Mucosa of descending colon (tissue), 3 donors: ENCODE results near the gene FXN. TPM values are rescaled to one million over a fixed set of nuclear protein-coding genes. Genes with fewer than 3 reads are reported as not detected.

Experiments
- ATAC-seq: fragments of 200-7000 bp; cut with Tn5 transposase; one replicate; pipeline ENCODE4 v1.9.1; 2020; ENCODE audit warnings: mild to moderate bottlenecking, moderate library complexity
- DNase-seq, 3 donors: peaks; one replicate each; pipeline ENCODE4 v3.0.0-alpha.2; 2020
- H3K36me3 ChIP-seq: fragments of 200-600 bp; one replicate; pipeline ENCODE4 v1.8.0; 2021; ENCODE audit warnings: low read depth, mild to moderate bottlenecking
- H3K4me1 ChIP-seq: fragments of 200-600 bp; one replicate; pipeline ENCODE4 v1.8.0; 2021; ENCODE audit warnings: low read depth, mild to moderate bottlenecking
- H3K4me3 ChIP-seq: fragments of 200-600 bp; one replicate; pipeline ENCODE4 v1.8.0; 2021; ENCODE audit warnings: mild to moderate bottlenecking
- H3K9me3 ChIP-seq: fragments of 200-600 bp; one replicate; pipeline ENCODE4 v1.8.0; 2021; ENCODE audit warnings: mild to moderate bottlenecking
- intact Hi-C, 2 donors: fragments of 100-400 bp; cut with DNase I in 1 of 2; cut with micrococcal nuclease in 1 of 2; formaldehyde crosslinking; loops; one replicate each; pipeline versions ENCODE4 v1.11.0 to v1.11.1; 2022; cut with DNase I, micrococcal nuclease
- total RNA-seq, 3 donors: library from RNA; stranded (reverse); fragmentation: NEBNext Ultra II Directional in 2 of 3; extraction: Animal tissue kit (Norgen Biotek cat#: 25700) in 2 of 3; gene quantifications; one replicate each; pipeline versions ENCODE4 v1.2.1 to v1.2.4, GENCODE V29; 2021 to 2023
- TF ChIP-seq, protein P1 (sequence below): fragments of 200-600 bp; IDR thresholded peaks from one replicate; pipeline ENCODE4 v1.8.0; 2022; ENCODE audit warnings: antibody characterized with exemption, mild to moderate bottlenecking
- donor health status: DM: no; HTN: no; CAD: no; lungs with moderate emphysema.
- donor health status: DM: no; HTN: no; CAD: no.
- donor health status: DM: no; HTN: yes; CAD: no.

The FXN gene
- total RNA-seq, 3 donors from 2014 or later: 9.3 to 11.0 (median 10.2) TPM

DNA sequence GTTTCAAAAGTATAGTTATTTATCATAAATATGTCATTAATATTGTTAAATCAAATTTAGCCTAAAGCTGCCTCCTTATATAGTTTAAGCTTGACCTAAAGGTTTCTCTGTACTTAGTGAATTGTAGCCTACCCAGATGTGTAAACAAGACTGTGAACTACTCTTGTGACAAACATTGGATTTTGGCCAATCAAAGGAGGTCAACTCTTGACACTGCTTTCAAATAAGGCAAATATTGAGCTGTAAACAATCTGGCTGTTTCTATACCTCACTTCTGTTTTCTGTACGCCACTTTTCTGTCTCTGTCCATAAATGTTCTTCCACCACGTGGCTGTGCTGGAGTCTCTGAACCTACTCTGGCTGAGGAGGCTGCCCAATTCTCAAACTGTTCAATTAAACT is 51.2 kb downstream of the FXN start:
- Histone ChIP-seq H3K4me1 (no peaks in the 10 kb centered on the region), H3K4me3 (no peak overlapping the region), H3K9me3 (no peaks in the 10 kb centered on the region), H3K36me3 (no peaks in the 10 kb centered on the region)
- intact Hi-C loops: no loop called here
- DNase-seq (no peak), ATAC-seq (peak; percentile 69)
- TF ChIP-seq, protein P1, sequence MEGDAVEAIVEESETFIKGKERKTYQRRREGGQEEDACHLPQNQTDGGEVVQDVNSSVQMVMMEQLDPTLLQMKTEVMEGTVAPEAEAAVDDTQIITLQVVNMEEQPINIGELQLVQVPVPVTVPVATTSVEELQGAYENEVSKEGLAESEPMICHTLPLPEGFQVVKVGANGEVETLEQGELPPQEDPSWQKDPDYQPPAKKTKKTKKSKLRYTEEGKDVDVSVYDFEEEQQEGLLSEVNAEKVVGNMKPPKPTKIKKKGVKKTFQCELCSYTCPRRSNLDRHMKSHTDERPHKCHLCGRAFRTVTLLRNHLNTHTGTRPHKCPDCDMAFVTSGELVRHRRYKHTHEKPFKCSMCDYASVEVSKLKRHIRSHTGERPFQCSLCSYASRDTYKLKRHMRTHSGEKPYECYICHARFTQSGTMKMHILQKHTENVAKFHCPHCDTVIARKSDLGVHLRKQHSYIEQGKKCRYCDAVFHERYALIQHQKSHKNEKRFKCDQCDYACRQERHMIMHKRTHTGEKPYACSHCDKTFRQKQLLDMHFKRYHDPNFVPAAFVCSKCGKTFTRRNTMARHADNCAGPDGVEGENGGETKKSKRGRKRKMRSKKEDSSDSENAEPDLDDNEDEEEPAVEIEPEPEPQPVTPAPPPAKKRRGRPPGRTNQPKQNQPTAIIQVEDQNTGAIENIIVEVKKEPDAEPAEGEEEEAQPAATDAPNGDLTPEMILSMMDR: no peak

DNA sequence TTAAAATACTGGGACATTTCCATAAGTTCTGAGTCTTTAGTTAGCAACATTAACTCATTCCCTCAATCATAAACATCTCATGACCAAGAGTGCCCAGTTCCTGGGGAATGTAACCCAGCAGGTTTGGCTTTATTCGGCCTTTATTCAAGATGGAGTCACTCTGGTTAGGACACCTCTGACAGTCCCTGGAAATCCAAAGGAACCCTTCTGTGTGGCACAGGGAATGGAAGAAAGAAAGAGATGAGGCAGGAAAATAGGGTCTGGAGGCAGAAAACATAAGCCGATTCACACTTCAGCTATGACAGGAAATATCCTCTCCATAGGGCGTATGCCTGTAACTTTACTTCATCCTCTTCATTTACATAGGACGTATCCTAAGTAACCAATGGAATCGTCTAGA is 53.5 kb downstream of the FXN start:
- ATAC-seq (no peak), DNase-seq (no peak)
- intact Hi-C loops: no loop called here
- TF ChIP-seq, protein P1: no peak
- H3K4me3 ChIP-seq: no peak overlapping the region
- H3K4me1 ChIP-seq: peaks cover 10% of the 10 kb centered on the region
- no peaks in the 10 kb centered on the region for H3K9me3 ChIP-seq
- H3K36me3 ChIP-seq: no peaks in the 10 kb centered on the region

DNA sequence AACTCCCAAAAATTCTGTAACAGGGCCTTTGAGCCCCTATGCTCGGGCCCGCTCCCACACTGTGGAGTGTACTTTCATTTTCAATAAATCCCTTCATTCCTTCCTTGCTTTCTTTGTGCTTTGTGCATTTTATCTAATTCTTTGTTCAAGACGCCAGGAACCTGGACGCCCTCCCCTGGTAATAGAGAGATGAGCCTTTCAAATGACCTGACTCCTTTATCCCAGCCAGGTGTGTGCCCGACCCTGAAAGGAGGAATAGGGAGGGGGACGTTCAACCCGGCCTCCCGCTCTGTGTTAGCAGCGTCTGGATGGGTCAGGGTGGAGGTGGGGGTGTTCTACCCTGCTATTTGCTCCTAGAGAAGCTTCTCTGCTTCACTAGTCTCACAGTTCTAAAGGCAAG is 53.9 kb downstream of the FXN start:
- intact Hi-C loops: no loop called here

GRCh38 chr9:69090140-69090750 is 54.7 kb downstream of the FXN start:
- Histone ChIP-seq H3K4me1 (peaks cover 10% of the 10 kb centered on the region), H3K9me3 (no peaks in the 10 kb centered on the region), H3K4me3 (no peak overlapping the region), H3K36me3 (no peaks in the 10 kb centered on the region)
- no peak for ATAC-seq
- DNase-seq: no peak
- TF ChIP-seq, protein P1: no peak
- intact Hi-C loops: no loop called here

More for the DNA sequence above, 53.9 kb downstream of the FXN start:
- Histone ChIP-seq H3K4me1 (peaks cover 10% of the 10 kb centered on the region), H3K4me3 (no peak overlapping the region), H3K9me3 (no peaks in the 10 kb centered on the region), H3K36me3 (no peaks in the 10 kb centered on the region)
- TF ChIP-seq, protein P1: no peak
- no peak for ATAC-seq
- no peak for DNase-seq

- no peaks in the 10 kb centered on the region for H3K9me3 ChIP-seq
- TF ChIP-seq, protein P1: no peak
- intact Hi-C loops: no loop called here
- peaks cover 14% of the 10 kb centered on the region for H3K4me1 ChIP-seq
- no peak overlapping the region for H3K4me3 ChIP-seq
- DNase-seq (no peak), ATAC-seq (no peak)
- no peaks in the 10 kb centered on the region for H3K36me3 ChIP-seq
Measured at GRCh38 chr9:69090946-69091345, 55.4 kb downstream of the FXN start.
